GM21619 (cell line): ENCODE measurements around the gene ALG2.
A peak's percentile ranks its signal among the peaks of the same experiment; 100 is the strongest.
"Not testable (repeated sequence)": the region's sequence is repeated elsewhere in the genome, so short reads cannot be mapped to it uniquely, and the experiment has no call there.

Experiments used
- ATAC-seq: cut with Tn5 transposase; IDR thresholded peaks from one replicate; pipeline ENCODE4 v1.9.1; 2021; ENCODE audit not compliant: unreplicated experiment

The ALG2 gene

DNA sequence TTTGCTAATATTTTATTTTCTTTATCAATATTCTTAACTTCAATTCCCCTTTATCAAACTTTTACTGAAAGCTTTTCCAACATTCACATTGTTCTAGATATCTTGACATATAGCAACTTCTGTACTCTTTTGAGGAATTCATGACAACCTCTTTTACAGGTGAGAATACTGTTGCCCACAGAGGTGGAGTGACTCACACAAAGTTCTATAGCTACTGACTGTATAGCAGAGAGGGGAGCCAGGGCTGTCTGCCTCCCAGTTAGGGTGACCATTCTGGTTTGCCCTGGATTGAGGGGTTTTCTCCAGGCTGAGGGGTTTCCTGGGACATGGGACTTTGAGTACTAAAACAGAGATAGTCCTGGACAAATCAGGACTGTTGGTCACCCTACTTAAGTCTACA is 16.6 kb upstream of the ALG2 start:
- ATAC-seq: no peak

- ATAC-seq: not testable (repeated sequence)
These were observed 16.1 kb upstream of the ALG2 start for GRCh38 chr9:99237849-99238248.

- no peak for ATAC-seq
These were observed 15.6 kb upstream of the ALG2 start for GRCh38 chr9:99237356-99237755.

DNA sequence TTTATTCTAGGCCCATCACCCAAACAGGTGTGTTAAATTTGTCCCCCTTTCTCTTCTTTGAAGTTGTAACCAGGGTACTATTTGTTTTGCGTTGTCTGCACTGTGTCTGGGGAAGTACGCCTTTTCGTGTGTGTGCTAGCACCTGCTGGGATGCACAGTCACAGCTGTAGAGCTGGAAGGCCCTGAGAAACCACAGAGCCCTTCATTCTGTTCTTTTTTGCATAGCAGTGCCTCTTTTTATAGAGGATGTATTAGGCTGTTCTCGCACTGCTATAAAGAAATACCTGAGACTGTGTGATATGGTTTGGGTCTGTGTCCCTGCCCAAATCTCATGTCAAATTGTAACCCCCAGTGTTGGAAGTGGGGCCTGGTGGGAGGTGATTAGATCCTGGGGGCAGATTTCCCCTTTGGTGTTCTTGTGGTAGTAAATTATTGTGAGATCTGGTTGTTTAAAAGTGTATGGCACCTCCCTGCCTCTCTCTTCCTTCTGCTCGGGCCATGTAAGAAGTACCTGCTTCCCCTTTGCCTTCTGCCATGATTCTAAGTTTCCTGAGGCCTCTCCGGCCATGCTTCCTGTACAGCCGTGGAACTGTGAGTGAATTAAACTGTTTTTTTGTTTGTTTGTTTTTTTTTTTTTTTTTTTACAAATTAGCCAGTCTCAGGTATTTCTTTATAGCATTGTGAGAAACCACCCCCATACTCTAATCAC is 14.3 kb upstream of the ALG2 start:
- peak; percentile 96 for ATAC-seq

GRCh38 chr9:99235069-99235468 is 13.3 kb upstream of the ALG2 start:
- ATAC-seq: no peak

- no peak for ATAC-seq
These were observed 12.9 kb upstream of the ALG2 start for GRCh38 chr9:99234618-99235017.

DNA sequence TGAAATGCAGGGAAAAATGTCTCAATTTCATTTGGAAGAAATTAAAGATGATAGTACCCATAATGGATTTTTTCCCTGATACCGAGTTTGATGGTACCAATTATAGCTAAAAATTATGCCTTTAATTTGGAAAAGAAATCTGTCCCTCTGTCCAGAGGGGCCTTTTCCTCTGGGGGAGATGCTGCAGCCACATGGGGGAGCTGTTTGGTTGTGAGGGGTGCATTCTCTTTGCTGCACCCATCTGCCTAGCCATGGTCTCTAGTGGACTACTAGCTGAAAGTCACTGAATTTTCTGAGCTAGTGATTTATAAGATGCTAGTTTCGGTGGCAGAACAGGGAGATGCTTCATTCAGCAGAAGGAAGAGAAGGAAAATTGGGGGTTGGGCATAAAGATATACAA is 10.0 kb upstream of the ALG2 start:
- ATAC-seq: no peak

- no peak for ATAC-seq
These were observed 8.5 kb upstream of the ALG2 start for GRCh38 chr9:99230206-99230605.

- ATAC-seq: no peak
These were observed 4.3 kb upstream of the ALG2 start for GRCh38 chr9:99226054-99226453.

DNA sequence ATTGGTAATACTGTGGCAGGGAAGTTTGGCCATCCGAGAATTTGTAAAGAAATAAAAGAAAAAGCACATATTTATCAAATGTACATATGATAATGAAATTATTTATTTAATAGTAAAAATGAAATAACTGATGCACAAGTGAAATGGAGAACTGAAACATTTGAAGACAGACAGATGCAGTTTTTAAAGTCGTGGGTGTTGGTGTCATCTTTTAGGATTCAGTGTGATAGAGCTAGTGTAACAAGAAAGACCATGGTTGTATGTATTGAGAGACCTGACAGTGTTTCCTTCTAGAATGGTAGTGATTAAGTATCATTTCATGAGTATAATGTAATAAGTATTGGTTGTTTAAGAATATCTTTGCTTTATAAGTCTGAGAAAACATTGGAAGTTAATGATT is 2.7 kb upstream of the ALG2 start:
- no peak for ATAC-seq

GRCh38 chr9:99222416-99223270 is 901 bp upstream of the ALG2 start:
- ATAC-seq: peak; percentile 21

DNA sequence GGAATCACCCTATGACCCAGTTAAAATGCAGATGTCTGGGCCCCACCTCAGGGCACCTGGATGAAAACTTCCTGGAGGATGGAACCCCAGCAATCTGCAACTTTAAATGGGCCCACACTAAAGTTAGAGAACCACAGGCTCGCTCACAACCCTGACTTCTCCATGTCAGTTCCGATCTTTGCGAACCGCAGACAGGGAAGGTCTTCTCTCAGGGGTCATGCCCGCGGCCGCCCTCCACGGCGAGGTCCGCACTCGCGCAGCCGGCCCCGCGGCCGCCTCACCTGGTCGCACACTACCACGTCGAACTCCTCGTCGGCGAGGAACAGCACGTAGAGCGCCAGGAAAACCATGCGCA is 499 bp downstream of the ALG2 start:
- no peak for ATAC-seq

GRCh38 chr9:99220011-99220410 is 1.7 kb downstream of the ALG2 start:
- ATAC-seq: no peak

GRCh38 chr9:99216073-99216472 is 5.7 kb downstream of the ALG2 start:
- no peak for ATAC-seq

GRCh38 chr9:99213197-99213596 is 8.5 kb downstream of the ALG2 start:
- no peak for ATAC-seq

- no peak for ATAC-seq
These were observed 10.0 kb downstream of the ALG2 start for GRCh38 chr9:99211746-99212145.

GRCh38 chr9:99210572-99210971 is 11.2 kb downstream of the ALG2 start:
- no peak for ATAC-seq

GRCh38 chr9:99201603-99202002 is 20.1 kb downstream of the ALG2 start:
- ATAC-seq: no peak

GRCh38 chr9:99199938-99200539 is 21.7 kb downstream of the ALG2 start:
- no peak for ATAC-seq

DNA sequence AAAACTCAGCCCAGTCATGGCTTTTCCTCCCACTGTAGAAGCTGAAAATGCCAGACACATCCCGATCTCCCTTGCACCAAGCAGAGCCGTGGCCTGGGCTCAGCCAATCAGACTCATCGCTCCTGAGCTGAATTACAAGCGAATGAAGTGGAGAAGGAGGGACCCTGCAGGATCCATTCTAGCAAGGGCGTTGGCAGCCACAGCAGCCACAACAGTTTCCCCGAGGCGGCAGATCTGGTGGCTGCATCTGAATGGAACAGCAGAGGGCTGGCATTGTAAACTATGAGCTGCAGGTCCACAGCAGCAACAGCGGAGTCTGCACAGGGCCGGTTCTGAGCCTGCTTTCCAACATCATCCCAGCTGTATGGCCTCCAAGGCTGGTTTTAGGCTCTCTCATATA is 23.8 kb downstream of the ALG2 start:
- no peak for ATAC-seq

DNA sequence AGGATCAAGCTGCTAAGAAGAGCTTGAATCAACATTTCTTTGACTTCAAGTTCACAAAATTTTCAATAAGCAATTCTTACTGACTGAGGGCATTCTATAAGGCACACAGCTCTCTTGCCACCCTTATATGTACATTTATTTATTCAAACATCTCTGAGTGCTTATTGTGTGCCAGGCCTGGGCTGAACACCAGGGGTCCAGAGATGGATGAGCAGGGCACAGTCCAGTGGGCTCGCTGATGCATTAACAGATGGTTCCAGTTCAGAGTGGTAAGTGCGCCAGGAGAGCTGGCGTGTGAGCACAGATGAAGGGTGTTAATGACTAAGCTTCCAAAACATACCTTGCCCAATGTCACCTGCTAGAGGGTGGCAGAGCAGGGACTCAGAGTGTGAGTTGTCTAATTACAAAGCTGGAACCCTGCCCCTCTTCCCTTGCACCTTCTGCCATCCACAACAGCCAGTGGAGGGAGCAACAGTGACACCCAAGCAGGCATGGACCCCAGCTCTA is 24.6 kb downstream of the ALG2 start:
- ATAC-seq: no peak

GRCh38 chr9:99196484-99196883 is 25.3 kb downstream of the ALG2 start:
- not testable (repeated sequence) for ATAC-seq
